ENCODE measurements around the gene NUP210.

DNA sequence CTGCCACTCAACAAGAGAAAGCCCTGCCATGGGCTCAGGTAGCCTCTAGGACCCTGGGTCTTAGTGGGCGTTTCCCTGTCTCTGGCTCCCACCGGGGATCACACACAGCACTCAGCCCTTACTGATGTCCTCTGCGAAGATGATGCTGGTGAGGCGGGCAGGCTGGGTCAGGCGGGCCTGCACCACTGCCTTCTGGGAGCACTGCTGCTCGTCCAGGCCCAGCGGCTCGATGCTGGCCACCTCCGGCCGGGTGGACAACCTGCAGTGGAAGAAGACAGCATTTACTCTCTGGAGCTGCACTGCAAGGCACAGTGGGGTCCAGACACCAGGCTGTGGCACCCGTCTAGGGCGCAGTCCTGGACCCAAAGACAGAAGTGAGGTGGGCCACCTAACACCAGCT, 20.5 kb downstream of the NUP210 start:
- TF ChIP-seq YY1 (IDR thresholded peaks at IDR 0.05; ENCODE audit: insufficient read depth, insufficient replicate concordance, low read depth, low read length) (no peak), RELA (CRISPR knock-in tag; IDR thresholded peaks at IDR 0.05) (no peak), TAF1 (CRISPR knock-in tag; IDR thresholded peaks at IDR 0.05) (no peak), SMC3 (IDR thresholded peaks at IDR 0.05; ENCODE audit: low read length) (no peak), CBFB (CRISPR knock-in tag; IDR thresholded peaks at IDR 0.05) (no peak), RNF2 (conservative IDR thresholded peaks at IDR 0.05; ENCODE audit: low read depth) (no peak), MXI1 (IDR thresholded peaks at IDR 0.05; ENCODE audit: borderline replicate concordance, low read depth, low read length) (no peak), EZH2 (conservative IDR thresholded peaks at IDR 0.05; ENCODE audit: low read depth, low read length) (no peak), POLR2A (IDR thresholded peaks at IDR 0.05; ENCODE audit: insufficient read depth in 1 of 2, low read depth in 2 of 2, low read length in 2 of 2) (no peak)
- TF ChIP-seq, protein P1, sequence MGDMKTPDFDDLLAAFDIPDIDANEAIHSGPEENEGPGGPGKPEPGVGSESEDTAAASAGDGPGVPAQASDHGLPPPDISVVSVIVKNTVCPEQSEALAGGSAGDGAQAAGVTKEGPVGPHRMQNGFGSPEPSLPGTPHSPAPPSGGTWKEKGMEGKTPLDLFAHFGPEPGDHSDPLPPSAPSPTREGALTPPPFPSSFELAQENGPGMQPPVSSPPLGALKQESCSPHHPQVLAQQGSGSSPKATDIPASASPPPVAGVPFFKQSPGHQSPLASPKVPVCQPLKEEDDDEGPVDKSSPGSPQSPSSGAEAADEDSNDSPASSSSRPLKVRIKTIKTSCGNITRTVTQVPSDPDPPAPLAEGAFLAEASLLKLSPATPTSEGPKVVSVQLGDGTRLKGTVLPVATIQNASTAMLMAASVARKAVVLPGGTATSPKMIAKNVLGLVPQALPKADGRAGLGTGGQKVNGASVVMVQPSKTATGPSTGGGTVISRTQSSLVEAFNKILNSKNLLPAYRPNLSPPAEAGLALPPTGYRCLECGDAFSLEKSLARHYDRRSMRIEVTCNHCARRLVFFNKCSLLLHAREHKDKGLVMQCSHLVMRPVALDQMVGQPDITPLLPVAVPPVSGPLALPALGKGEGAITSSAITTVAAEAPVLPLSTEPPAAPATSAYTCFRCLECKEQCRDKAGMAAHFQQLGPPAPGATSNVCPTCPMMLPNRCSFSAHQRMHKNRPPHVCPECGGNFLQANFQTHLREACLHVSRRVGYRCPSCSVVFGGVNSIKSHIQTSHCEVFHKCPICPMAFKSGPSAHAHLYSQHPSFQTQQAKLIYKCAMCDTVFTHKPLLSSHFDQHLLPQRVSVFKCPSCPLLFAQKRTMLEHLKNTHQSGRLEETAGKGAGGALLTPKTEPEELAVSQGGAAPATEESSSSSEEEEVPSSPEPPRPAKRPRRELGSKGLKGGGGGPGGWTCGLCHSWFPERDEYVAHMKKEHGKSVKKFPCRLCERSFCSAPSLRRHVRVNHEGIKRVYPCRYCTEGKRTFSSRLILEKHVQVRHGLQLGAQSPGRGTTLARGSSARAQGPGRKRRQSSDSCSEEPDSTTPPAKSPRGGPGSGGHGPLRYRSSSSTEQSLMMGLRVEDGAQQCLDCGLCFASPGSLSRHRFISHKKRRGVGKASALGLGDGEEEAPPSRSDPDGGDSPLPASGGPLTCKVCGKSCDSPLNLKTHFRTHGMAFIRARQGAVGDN (CRISPR knock-in tag; IDR thresholded peaks at IDR 0.05): no peak; the same call in 1 of the 2 replicates

All from HepG2 (cell line).